ENCODE measurements around the gene MYH9. TPM values are rescaled to one million over a fixed set of nuclear protein-coding genes. Genes with fewer than 3 reads are reported as not detected.
A peak's percentile ranks its signal among the peaks of the same experiment; 100 is the strongest.
"Not testable (repeated sequence)": the region's sequence is repeated elsewhere in the genome, so short reads cannot be mapped to it uniquely, and the experiment has no call there.

Gene MYH9
- polyA plus RNA-seq, 2 donors, result 107 to 114 TPM

DNA sequence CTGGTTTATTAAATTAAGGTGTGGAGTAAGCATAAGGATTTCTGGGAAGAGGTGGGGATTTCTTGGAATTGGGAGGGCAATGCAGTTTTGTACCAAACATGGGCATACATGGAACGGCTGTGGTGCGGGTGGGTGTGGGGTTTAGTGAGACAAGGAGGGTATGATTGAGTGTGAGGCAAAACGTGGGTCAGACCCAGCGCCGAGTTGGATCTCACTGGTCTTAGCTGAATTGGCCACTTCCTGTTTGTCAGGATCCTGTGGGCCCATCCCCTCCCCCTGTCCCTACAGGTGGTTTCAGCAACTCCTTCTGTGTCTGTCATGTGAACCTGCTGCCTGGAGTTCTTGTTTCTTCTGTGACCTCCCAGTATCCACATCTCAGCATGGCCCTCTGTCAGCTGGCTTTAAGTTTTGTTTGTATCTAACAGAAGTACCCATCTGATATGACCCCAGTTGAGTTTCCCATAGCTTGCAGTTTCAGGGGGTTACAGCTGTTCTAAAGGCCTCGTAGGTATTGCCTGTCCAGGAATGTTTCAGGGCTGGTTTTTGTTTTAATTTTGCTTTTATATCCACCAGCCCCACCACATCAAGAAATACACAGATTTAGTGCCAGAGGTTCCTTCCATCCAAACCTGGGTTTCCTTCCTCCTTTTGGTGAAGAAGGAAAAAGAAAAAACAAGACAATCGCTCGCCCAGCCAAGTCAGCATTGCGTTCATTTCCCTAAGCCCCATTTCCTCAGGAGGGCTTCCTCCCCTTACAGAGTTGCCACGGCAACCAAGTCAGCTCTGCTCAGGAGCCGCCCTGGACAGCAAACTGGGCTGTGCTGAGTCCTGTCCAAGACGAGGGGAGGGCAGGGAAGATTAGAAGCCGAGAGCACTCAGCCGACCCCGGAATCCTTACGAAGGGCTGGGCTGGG, 128.8 kb downstream of the MYH9 start:
- peaks cover 3 to 11% of the 10 kb centered on the region in 2 donors for H3K4me1 ChIP-seq (ENCODE audit: control insufficient read depth in 2 of 2, insufficient read depth in 2 of 2, low read length in 1 of 2)
- H3K9me3 ChIP-seq (ENCODE audit: control insufficient read depth in 2 of 2, insufficient read depth in 1 of 2, low read depth in 1 of 2, low read length in 1 of 2), result no peaks in the 10 kb centered on the region
- H3K4me3 ChIP-seq (ENCODE audit: low read depth in 1 of 2, low read length in 2 of 2), result no peak overlapping the region
- H3K36me3 ChIP-seq (ENCODE audit: control insufficient read depth in 2 of 2, insufficient read depth in 2 of 2, low read length in 1 of 2), result peaks cover 0 to 6% of the 10 kb centered on the region in 2 donors
- WGBS, 2 donors, result 56 to 58% methylated on average over 16 of the region's 16 CpGs
- no peaks in the 10 kb centered on the region for H3K27me3 ChIP-seq (ENCODE audit: control insufficient read depth in 1 of 2, insufficient read depth in 2 of 2, low read length in 2 of 2)
- peak overlapping the region; percentile 38 to 43 for H3K27ac ChIP-seq (ENCODE audit: low read depth in 2 of 2, low read length in 1 of 2)

DNA sequence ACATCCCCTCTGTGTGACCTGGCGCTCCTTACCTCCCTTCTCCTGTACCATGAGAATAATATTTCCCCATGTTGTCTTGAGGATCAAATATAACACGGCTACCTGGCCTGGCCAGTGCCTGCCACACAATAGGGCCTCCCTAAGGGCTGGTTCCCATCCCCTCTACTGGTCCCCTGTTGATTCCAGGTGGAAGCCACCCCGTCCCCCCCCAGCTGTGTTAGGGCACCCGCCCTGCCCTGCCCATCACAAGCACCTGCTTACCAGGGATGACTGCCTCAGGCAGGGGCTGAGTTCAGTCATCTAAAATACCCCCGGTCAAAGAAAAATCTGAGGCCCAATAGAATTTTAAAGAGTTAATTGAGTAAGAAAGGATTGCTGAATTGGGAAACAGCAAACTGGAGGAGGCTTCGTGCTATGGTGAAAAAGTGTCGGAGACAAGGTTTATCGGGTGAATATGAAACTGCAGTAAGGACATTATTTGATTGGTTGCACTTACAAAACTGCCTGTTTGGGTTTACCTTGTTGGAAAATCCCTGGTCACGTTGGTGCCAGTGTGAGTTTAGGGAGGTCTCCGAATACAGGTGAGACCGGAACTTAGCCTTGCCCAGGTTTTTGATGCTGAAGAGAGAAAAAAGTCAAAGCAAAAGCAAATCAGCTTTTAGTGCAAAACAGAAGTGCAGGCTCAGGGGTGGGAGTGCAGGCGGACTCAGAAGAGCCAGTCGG, 129.7 kb downstream of the MYH9 start:
- H3K4me3 ChIP-seq (ENCODE audit: low read depth in 1 of 2, low read length in 2 of 2), result no peak overlapping the region
- peaks cover 0 to 6% of the 10 kb centered on the region in 2 donors for H3K36me3 ChIP-seq (ENCODE audit: control insufficient read depth in 2 of 2, insufficient read depth in 2 of 2, low read length in 1 of 2)
- 84 to 88% methylated on average over 13 of the region's 13 CpGs for WGBS, 2 donors
- H3K27ac ChIP-seq (ENCODE audit: low read depth in 2 of 2, low read length in 1 of 2), result peak overlapping the region; percentile 8 to 24
- H3K9me3 ChIP-seq (ENCODE audit: control insufficient read depth in 2 of 2, insufficient read depth in 1 of 2, low read depth in 1 of 2, low read length in 1 of 2), result no peaks in the 10 kb centered on the region
- no peaks in the 10 kb centered on the region for H3K27me3 ChIP-seq (ENCODE audit: control insufficient read depth in 1 of 2, insufficient read depth in 2 of 2, low read length in 2 of 2)
- H3K4me1 ChIP-seq (ENCODE audit: control insufficient read depth in 2 of 2, insufficient read depth in 2 of 2, low read length in 1 of 2), result peaks cover 5 to 15% of the 10 kb centered on the region in 2 donors

DNA sequence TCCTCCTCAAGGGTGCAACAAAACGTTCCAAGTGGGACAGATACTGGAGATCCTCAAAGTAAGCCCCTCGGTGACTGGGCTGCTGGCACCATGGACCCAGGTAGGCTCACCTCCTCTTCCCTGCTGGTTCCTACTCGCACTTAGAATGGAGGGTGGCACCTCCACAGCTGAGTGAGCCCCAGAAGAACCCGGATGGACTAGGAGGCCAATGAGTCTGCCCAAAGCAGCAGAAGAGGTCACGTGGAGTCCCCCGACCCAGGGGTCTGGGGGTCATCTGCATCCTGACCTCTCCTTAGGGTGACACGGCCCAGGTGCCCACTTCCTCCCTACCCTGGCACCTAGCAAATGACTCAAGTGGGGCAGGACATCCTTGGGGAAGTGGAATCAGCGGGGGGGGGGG, 130.5 kb downstream of the MYH9 start:
- Histone ChIP-seq H3K36me3 (ENCODE audit: control insufficient read depth in 2 of 2, insufficient read depth in 2 of 2, low read length in 1 of 2) (peaks cover 0 to 6% of the 10 kb centered on the region in 2 donors), H3K27ac (ENCODE audit: low read depth in 2 of 2, low read length in 1 of 2) (no peak overlapping the region), H3K27me3 (ENCODE audit: control insufficient read depth in 1 of 2, insufficient read depth in 2 of 2, low read length in 2 of 2) (no peaks in the 10 kb centered on the region), H3K4me1 (ENCODE audit: control insufficient read depth in 2 of 2, insufficient read depth in 2 of 2, low read length in 1 of 2) (peaks cover 5 to 15% of the 10 kb centered on the region in 2 donors), H3K9me3 (ENCODE audit: control insufficient read depth in 2 of 2, insufficient read depth in 1 of 2, low read depth in 1 of 2, low read length in 1 of 2) (no peaks in the 10 kb centered on the region), H3K4me3 (ENCODE audit: low read depth in 1 of 2, low read length in 2 of 2) (no peak overlapping the region)
- whole genome bisulfite sequencing, 2 donors, result 78 to 83% methylated on average over 7 to 8 of the region's 8 CpGs

DNA sequence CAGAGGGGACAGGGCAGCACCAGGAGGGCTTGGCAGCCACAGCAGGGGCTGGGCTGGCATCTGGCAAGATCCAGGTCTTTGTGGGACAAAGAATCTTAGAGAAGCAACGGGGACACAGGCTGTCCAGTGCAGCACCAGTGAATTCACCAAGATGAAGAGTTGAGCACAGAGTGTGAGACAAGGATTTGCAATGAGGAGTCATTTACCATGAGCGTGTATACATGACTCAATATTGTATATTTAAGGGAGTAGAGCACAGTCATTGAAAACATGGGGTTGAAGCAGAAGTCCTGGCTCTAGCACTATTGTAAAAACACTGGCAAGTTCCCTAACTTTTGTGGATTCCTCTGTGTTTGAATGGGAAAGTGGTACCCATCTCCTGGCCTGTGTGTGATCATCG, 131.3 kb downstream of the MYH9 start:
- Histone ChIP-seq H3K4me3 (ENCODE audit: low read depth in 1 of 2, low read length in 2 of 2) (no peak overlapping the region), H3K9me3 (ENCODE audit: control insufficient read depth in 2 of 2, insufficient read depth in 1 of 2, low read depth in 1 of 2, low read length in 1 of 2) (no peaks in the 10 kb centered on the region), H3K4me1 (ENCODE audit: control insufficient read depth in 2 of 2, insufficient read depth in 2 of 2, low read length in 1 of 2) (peaks cover 5 to 17% of the 10 kb centered on the region in 2 donors), H3K27ac (ENCODE audit: low read depth in 2 of 2, low read length in 1 of 2) (no peak overlapping the region), H3K27me3 (ENCODE audit: control insufficient read depth in 1 of 2, insufficient read depth in 2 of 2, low read length in 2 of 2) (no peaks in the 10 kb centered on the region), H3K36me3 (ENCODE audit: control insufficient read depth in 2 of 2, insufficient read depth in 2 of 2, low read length in 1 of 2) (peaks cover 0 to 6% of the 10 kb centered on the region in 2 donors)
- 86 to 87% methylated on average over 3 of the region's 3 CpGs for WGBS, 2 donors

DNA sequence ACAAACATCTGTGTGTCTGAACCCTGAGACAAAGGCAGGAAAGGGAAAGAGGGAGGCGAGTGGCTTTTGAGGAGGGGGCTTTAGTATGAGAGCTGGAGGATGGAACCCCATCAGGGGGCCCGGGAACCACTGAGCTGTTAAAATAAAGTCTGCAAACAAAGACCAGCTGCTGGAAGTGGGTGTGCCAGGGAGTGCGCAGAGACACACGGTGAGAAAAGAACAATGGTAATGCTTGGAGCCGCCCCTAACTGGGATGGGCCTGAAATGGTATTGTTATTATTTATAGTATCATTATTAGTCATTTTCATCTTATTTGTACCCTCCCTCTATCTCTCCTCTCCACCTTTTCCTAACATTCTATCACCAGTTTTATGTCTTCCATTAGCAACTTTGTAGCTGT, 132.2 kb downstream of the MYH9 start:
- 91% methylated on average over 1 of the region's 5 CpGs; no CpG with 5 or more reads in 1 of the 2 donors for WGBS, 2 donors
- Histone ChIP-seq H3K4me1 (ENCODE audit: control insufficient read depth in 2 of 2, insufficient read depth in 2 of 2, low read length in 1 of 2) (peaks cover 5 to 17% of the 10 kb centered on the region in 2 donors), H3K27ac (ENCODE audit: low read depth in 2 of 2, low read length in 1 of 2) (peak overlapping the region in 1 of 2 donors; percentile 55)
- H3K9me3 ChIP-seq (ENCODE audit: control insufficient read depth in 2 of 2, insufficient read depth in 1 of 2, low read depth in 1 of 2, low read length in 1 of 2); H3K27me3 ChIP-seq (ENCODE audit: control insufficient read depth in 1 of 2, insufficient read depth in 2 of 2, low read length in 2 of 2); H3K36me3 ChIP-seq (ENCODE audit: control insufficient read depth in 2 of 2, insufficient read depth in 2 of 2, low read length in 1 of 2); H3K4me3 ChIP-seq (ENCODE audit: low read depth in 1 of 2, low read length in 2 of 2): not testable (repeated sequence)

DNA sequence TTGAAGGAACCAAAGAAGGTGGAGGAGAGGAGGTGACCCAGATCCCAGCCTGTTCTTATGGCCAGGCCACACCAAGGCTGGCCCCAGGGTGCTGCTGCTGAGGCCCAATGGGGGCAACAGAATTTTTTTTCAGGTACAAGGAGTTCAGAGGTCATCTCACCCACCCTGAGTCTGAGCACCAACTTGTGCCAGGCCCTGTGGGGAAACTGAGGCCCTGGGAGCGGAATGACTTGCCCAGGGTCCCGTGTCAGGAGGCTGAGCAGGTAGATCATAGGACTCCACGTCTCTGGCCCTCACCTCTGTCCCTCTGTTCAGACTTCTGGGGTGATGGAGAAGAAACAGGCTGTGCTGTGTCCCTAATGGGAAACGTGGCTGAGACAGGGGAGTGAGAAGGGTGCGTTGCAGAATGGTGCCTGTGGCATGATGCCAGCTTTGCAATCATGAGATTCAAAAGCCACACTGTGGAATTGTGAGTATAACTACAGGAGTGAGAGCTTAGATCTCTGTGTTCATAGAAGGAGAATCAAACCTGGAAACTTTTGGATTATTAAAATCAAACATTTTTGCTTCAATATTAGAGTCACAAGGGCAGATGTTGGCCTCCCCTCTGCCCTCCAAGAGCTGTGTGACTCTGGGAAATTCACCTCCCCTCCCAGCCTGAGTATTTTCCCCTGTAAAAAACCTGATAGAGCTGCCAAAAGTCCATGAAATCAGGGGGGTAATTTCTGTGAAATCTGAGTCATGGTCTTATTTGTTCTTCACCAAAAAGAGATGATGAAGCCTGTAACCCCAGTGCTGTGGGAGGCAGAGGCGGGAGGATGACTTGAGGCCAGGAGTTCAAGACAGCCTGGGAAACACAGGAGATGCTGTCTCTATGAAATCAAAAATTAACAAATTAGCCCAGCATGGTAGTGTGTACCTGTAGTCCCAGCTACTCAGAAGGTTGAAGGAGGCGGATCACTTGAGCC, 134.0 kb downstream of the MYH9 start:
- Histone ChIP-seq H3K36me3 (ENCODE audit: control insufficient read depth in 2 of 2, insufficient read depth in 2 of 2, low read length in 1 of 2) (peaks cover 0 to 6% of the 10 kb centered on the region in 2 donors), H3K27me3 (ENCODE audit: control insufficient read depth in 1 of 2, insufficient read depth in 2 of 2, low read length in 2 of 2) (no peaks in the 10 kb centered on the region), H3K4me1 (ENCODE audit: control insufficient read depth in 2 of 2, insufficient read depth in 2 of 2, low read length in 1 of 2) (peaks cover 5 to 13% of the 10 kb centered on the region in 2 donors), H3K27ac (ENCODE audit: low read depth in 2 of 2, low read length in 1 of 2) (peak overlapping the region; percentile 57 to 65), H3K9me3 (ENCODE audit: control insufficient read depth in 2 of 2, insufficient read depth in 1 of 2, low read depth in 1 of 2, low read length in 1 of 2) (no peaks in the 10 kb centered on the region), H3K4me3 (ENCODE audit: low read depth in 1 of 2, low read length in 2 of 2) (peak overlapping the region; percentile 51 to 58)
- WGBS, 2 donors, result 53 to 56% methylated on average over 7 of the region's 7 CpGs

DNA sequence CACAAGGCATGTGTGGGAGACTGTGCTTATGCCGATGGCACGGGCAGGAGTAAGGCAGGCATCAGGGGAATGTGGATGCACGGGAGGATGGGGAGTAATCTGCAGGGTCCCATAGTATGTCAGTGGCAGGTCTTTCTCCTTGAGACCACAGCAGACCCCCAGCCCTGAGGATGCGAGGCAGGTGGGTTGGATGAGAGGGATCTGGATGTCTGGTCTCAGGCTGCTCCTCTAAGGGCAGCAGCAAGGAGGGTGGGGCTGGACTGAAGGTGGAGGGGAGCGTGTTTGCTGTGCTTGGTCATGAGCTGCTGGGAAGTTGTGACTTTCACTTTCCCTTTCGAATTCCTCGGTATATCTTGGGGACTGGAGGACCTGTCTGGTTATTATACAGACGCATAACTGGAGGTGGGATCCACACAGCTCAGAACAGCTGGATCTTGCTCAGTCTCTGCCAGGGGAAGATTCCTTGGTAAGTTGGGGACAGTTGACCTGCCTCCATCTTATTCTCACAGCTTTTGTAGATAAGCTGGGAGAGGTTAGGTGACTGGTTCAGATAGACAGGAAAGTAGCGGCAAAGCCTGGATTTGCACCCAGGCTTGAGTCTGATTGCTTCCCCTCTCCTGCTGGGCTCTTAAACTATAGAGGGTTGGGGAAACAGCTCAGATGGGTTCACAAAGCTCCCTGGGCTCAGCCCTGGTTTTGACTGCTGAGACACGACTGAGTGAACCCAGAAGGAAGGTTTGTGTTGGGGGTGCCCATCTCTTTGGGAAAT, 134.8 kb downstream of the MYH9 start, which contains the start of gene APOL1:
Gene APOL1, plus strand, starts transcription at position 380 of the 769 bp plus-strand sequence. CDS start 1,823 bp downstream, outside the sequence.
- no peaks in the 10 kb centered on the region for H3K27me3 ChIP-seq (ENCODE audit: control insufficient read depth in 1 of 2, insufficient read depth in 2 of 2, low read length in 2 of 2)
- H3K9me3 ChIP-seq (ENCODE audit: control insufficient read depth in 2 of 2, insufficient read depth in 1 of 2, low read depth in 1 of 2, low read length in 1 of 2), result no peaks in the 10 kb centered on the region
- WGBS, 2 donors, result 29 to 40% methylated on average over 10 of the region's 10 CpGs
- H3K36me3 ChIP-seq (ENCODE audit: control insufficient read depth in 2 of 2, insufficient read depth in 2 of 2, low read length in 1 of 2), result peaks cover 0 to 6% of the 10 kb centered on the region in 2 donors
- peaks cover 5 to 11% of the 10 kb centered on the region in 2 donors for H3K4me1 ChIP-seq (ENCODE audit: control insufficient read depth in 2 of 2, insufficient read depth in 2 of 2, low read length in 1 of 2)
- H3K4me3 ChIP-seq (ENCODE audit: low read depth in 1 of 2, low read length in 2 of 2), result peak within 1 kb of the TSS; percentile 51 to 58
- H3K27ac ChIP-seq (ENCODE audit: low read depth in 2 of 2, low read length in 1 of 2), result peak within 1 kb of the TSS; percentile 57 to 65

DNA sequence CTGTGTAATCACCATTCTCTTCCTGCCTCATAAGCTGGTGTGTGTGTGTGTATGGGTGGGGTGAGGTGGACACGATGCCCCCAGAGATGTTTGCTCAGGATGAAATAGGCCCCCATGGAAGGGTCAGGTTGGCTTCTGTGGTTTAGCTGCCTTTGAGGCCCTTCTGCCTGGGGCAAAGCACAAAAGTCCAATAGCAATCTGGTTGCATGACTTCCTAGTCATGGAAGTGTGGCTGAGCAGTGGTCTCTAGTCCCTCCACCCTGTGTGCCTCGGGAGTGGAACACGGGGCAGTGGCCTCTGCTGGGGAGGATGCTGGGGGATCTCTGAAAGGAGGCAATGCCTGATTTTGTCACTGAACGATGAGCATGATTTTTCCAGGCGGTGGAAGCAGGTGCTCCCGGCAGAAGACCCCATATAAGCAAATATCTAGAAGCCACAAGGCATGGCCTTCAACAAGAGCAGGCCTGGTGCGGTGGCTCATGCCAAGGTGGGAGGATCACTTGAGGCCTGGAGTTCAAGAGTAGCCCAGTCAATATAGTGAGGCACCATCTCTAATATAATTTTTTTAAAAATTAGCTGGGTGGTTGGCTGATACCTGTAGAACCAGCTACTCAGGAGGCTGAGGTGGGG, 135.7 kb downstream of the MYH9 start:
- WGBS, 2 donors, result 92 to 93% methylated on average over 7 of the region's 7 CpGs
- H3K4me3 ChIP-seq (ENCODE audit: low read depth in 1 of 2, low read length in 2 of 2), result not testable (repeated sequence)

More for the DNA sequence above, 135.7 kb downstream of the MYH9 start:
- peak overlapping the region; percentile 57 to 65 for H3K27ac ChIP-seq (ENCODE audit: low read depth in 2 of 2, low read length in 1 of 2)
- H3K36me3 ChIP-seq (ENCODE audit: control insufficient read depth in 2 of 2, insufficient read depth in 2 of 2, low read length in 1 of 2); H3K27me3 ChIP-seq (ENCODE audit: control insufficient read depth in 1 of 2, insufficient read depth in 2 of 2, low read length in 2 of 2); H3K9me3 ChIP-seq (ENCODE audit: control insufficient read depth in 2 of 2, insufficient read depth in 1 of 2, low read depth in 1 of 2, low read length in 1 of 2): not testable (repeated sequence)
- H3K4me1 ChIP-seq (ENCODE audit: control insufficient read depth in 2 of 2, insufficient read depth in 2 of 2, low read length in 1 of 2), result peaks cover 5 to 11% of the 10 kb centered on the region in 2 donors
